B cell (primary cell): ENCODE data around the gene DYDC2. TPM values are rescaled to one million over a fixed set of nuclear protein-coding genes. Genes with fewer than 3 reads are reported as not detected.

Experiments used
- ATAC-seq: fragments of 200-7000 bp; cut with Tn5 transposase; one replicate; pipeline ENCODE4 v1.10.0; 2021; ENCODE audit warnings: low read depth, mild to moderate bottlenecking, moderate number of reproducible peaks, moderate library complexity
- CTCF ChIA-PET: fragments of 350-600 bp; sonication (Branson Sonifier 250); formaldehyde crosslinking; loops from one replicate; lab custom pipeline; 2021; ENCODE audit warnings: antibody characterized with exemption, inconsistent platforms; lab: Charles Lee
- POLR2A ChIA-PET: fragments of 350-600 bp; sonication (Branson Sonifier 250); formaldehyde crosslinking; loops from one replicate; lab custom pipeline; 2021; ENCODE audit warnings: antibody characterized with exemption; lab: Charles Lee
- DNase-seq: peaks from one replicate; pipeline ENCODE4 v3.0.0; 2013
- H2AFZ ChIP-seq: 2 replicates; pipeline ENCODE4 v1.6.1; 2012; ENCODE audit warnings: mild to moderate bottlenecking, low read depth, low read length; ENCODE audit not compliant: insufficient read depth, poor library complexity, severe bottlenecking
- H3K27ac ChIP-seq, 2 donors: 1 replicate in 1 of 2; 2 replicates in 1 of 2; pipeline ENCODE4 v1.5.1; 2012 to 2013; ENCODE audit warnings: low read length in 2 of 2, mild to moderate bottlenecking in 2 of 2, moderate library complexity in 1 of 2
- H3K27me3 ChIP-seq, 4 experiments: fragments of 200-600 bp in 1 of 4; sonication (generic) in 1 of 4; replicated peaks in 1 of 4; 1 replicate in 2 of 4; 2 replicates in 2 of 4; pipeline versions ENCODE4 v1.6.1 to v1.7.0; 2013 to 2016; ENCODE audit warnings: low read length in 3 of 4, mild to moderate bottlenecking in 2 of 4, mixed read lengths in 1 of 4, moderate library complexity in 1 of 4; ENCODE audit not compliant: insufficient read depth in 4 of 4, control insufficient read depth in 3 of 4; ENCODE audit errors: control extremely low read depth in 1 of 4
- H3K36me3 ChIP-seq, 2 experiments: replicated peaks in 1 of 2; 1 replicate in 1 of 2; 2 replicates in 1 of 2; pipeline versions ENCODE4 v1.6.1 to v1.7.1; 2013; ENCODE audit warnings: low read length in 1 of 2; ENCODE audit not compliant: insufficient read depth in 2 of 2, control insufficient read depth in 1 of 2; ENCODE audit errors: control extremely low read depth in 1 of 2, extremely low read depth in 1 of 2
- H3K4me1 ChIP-seq, 2 donors: fragments of 200-600 bp in 1 of 2; sonication (generic) in 1 of 2; 1 replicate in 1 of 2; 2 replicates in 1 of 2; pipeline versions ENCODE4 v1.5.1 to v1.6.1; 2013 to 2017; ENCODE audit warnings: low read length in 2 of 2; ENCODE audit not compliant: control insufficient read depth in 2 of 2, insufficient read depth in 2 of 2
- H3K4me2 ChIP-seq: replicated peaks from 2 replicates; pipeline ENCODE3; 2012; ENCODE audit warnings: mild to moderate bottlenecking, low read depth, low read length; ENCODE audit not compliant: poor library complexity, severe bottlenecking
- H3K4me3 ChIP-seq, 5 experiments: fragments of 200-600 bp in 1 of 5; sonication (generic) in 1 of 5; 1 replicate in 3 of 5; 2 replicates in 2 of 5; pipeline versions ENCODE4 v1.5.1 to v1.7.0; 2011 to 2016; ENCODE audit warnings: low read length in 4 of 5, mild to moderate bottlenecking in 4 of 5, low read depth in 2 of 5, control low read depth in 1 of 5, moderate library complexity in 1 of 5; ENCODE audit not compliant: insufficient read depth in 1 of 5; ENCODE audit errors: control extremely low read depth in 1 of 5, extremely low read depth in 1 of 5
- H3K79me2 ChIP-seq: fragments of 200-600 bp; sonication (generic); one replicate; pipeline ENCODE4 v1.6.0; 2016; ENCODE audit warnings: low read length; ENCODE audit not compliant: control insufficient read depth, insufficient read depth
- H3K9ac ChIP-seq: fragments of 200-600 bp; sonication (generic); 2 replicates; pipeline ENCODE4 v1.6.1; 2017; ENCODE audit warnings: mild to moderate bottlenecking, low read length, moderate library complexity
- H3K9me3 ChIP-seq, 3 donors: one replicate each; pipeline versions ENCODE4 v1.6.1 to v1.7.1; 2013; ENCODE audit warnings: low read length in 2 of 3; ENCODE audit not compliant: control insufficient read depth in 2 of 3, insufficient read depth in 1 of 3; ENCODE audit errors: control extremely low read depth in 1 of 3
- H4K20me1 ChIP-seq: 2 replicates; pipeline ENCODE4 v1.6.0; 2012; ENCODE audit warnings: mild to moderate bottlenecking, low read length; ENCODE audit not compliant: insufficient read depth, control insufficient read depth, poor library complexity, severe bottlenecking
- H3K27ac Mint-ChIP-seq: one replicate; pipeline ENCODE4 v1.8.0; 2021; ENCODE audit warnings: mixed read lengths
- H3K27me3 Mint-ChIP-seq: one replicate; pipeline ENCODE4 v1.8.0; 2021; ENCODE audit warnings: mixed read lengths
- H3K4me1 Mint-ChIP-seq: one replicate; pipeline ENCODE4 v1.8.0; 2021; ENCODE audit warnings: mixed read lengths
- H3K4me3 Mint-ChIP-seq: one replicate; pipeline ENCODE4 v1.8.0; 2021; ENCODE audit warnings: mixed read lengths
- H3K9me3 Mint-ChIP-seq: one replicate; pipeline ENCODE4 v1.8.0; 2022; ENCODE audit warnings: mixed read lengths; ENCODE audit not compliant: insufficient read depth
- EZH2 ChIP-seq: IDR thresholded peaks from 2 replicates; pipeline ENCODE4 v1.6.1; 2012; ENCODE audit warnings: borderline replicate concordance, low read depth, mild to moderate bottlenecking, moderate library complexity, low read length; ENCODE audit not compliant: insufficient read depth, poor library complexity, severe bottlenecking
- WGBS: methylation state at CpG from one replicate; pipeline ENCODE4 v1.1.5; 2013; ENCODE audit warnings: missing lambda C conversion rate; ENCODE audit not compliant: insufficient coverage; 5-methylcytosine and 5-hydroxymethylcytosine counted together
- intact Hi-C: fragments of 100-400 bp; cut with micrococcal nuclease; formaldehyde crosslinking; loops from one replicate; pipeline ENCODE4 v1.10.0; 2022
- polyA plus RNA-seq: library from polyadenylated mRNA; depleted of rRNA; stranded (reverse); fragments of >200 nt; gene quantifications from 2 replicates; pipeline ENCODE4 v1.2.3, GENCODE V29; 2012
- total RNA-seq, 2 donors: library from RNA; stranded (reverse); fragments of 120-200 nt in 1 of 2; gene quantifications; 1 replicate in 1 of 2; 2 replicates in 1 of 2; pipeline versions ENCODE4 v1.2.3 to v1.2.4, GENCODE V29; 2013 to 2022
- TF ChIP-seq, protein P1 (sequence below): fragments of 200-600 bp; IDR thresholded peaks from one replicate; pipeline ENCODE4 v1.8.0; 2022; ENCODE audit warnings: antibody characterized with exemption, mild to moderate bottlenecking

The DYDC2 gene
- total and polyA plus RNA-seq, 2 donors (not counting 1 experiment from before 2014, with no cell fraction given): not detected

DNA sequence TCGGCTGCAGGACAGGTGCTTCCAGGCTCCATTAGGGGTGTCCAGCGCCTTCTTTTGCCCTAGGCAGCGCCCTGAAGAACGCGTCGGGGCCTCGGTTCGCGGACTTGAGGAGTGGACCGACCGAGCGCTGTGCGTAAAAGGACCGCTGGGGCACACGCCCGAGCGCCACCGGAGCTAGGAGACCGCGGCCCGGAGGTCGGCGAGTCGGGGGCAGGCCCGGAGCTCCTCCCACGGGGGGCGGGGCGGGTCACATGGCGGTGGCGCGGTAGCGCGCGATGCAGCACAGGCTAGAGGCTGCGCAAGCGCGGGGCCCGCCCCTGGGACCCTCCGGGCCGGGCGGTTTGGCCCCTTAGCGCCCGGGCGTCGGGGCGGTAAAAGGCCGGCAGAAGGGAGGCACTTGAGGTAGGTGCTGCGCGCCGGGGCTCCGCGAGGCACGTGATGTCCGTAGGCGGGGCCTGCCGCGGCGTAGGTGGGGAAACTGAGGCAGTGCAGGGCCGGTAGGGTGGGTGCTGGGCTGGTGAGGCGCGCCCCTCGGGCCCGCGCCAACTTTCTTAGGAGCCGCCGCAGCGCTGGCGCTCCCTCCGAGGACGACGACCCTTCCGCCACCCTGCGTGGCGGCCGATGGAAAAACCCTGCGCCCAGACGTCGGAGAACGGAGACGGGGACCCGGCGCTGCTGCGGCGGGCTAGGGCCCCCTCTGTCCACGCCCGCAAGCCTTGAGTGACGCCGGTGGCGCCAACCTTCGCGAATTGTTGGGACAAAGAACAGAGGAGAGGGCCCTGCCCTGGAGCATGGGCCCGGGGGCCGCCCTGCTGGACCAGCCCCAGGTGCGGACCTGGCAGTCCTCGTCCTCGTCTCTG is 51.9 kb downstream of the DYDC2 start, which contains the start of gene PRXL2A:
TSS of gene PRXL2A (plus strand) at position 310 of the 860 bp plus-strand sequence. CDS start 11,917 bp downstream, outside the sequence.
- WGBS: 1% methylated on average over 96 of the region's 96 CpGs
- peak within 1 kb of the TSS; percentile 91 for H3K4me3 Mint-ChIP-seq
- ChIA-PET POLR2A (interaction anchor here (0.6 to 1.0 kb wide), 4 partner anchors 13 to 177 kb away, joined by 3 to 6 read pairs (median 4); partner anchors contain the start of gene TSPAN14), CTCF (interaction anchor here (0.9 to 3.7 kb wide), 12 partner anchors 10 to 265 kb away, joined by 3 to 28 read pairs (median 4); no protein-coding TSS in a partner anchor)
- peak; percentile 98 for ATAC-seq
- H3K27me3 ChIP-seq: no peaks in the 10 kb centered on the region
- H3K9me3 ChIP-seq: peaks cover 0 to 5% (median 0%) of the 10 kb centered on the region in 3 donors
- no peaks in the 10 kb centered on the region for H3K79me2 ChIP-seq
- peak within 1 kb of the TSS; percentile 92 for H2AFZ ChIP-seq
- intact Hi-C loops: loop anchor here (1.0 kb wide), 1 partner anchor 46 kb away; the partner anchor contains the start of gene TSPAN14
- DNase-seq: peak; percentile 83
- peaks cover 13% of the 10 kb centered on the region for H3K4me1 Mint-ChIP-seq
- peak within 1 kb of the TSS; percentile 73 for H3K9ac ChIP-seq
- peak within 1 kb of the TSS; percentile 64 for H3K27ac Mint-ChIP-seq
- H4K20me1 ChIP-seq: no peaks in the 10 kb centered on the region
- peak within 1 kb of the TSS; percentile 55 to 82 (median 77) for H3K4me3 ChIP-seq
- peak within 1 kb of the TSS; percentile 91 for H3K4me2 ChIP-seq
- no peaks in the 10 kb centered on the region for H3K9me3 Mint-ChIP-seq
- H3K36me3 ChIP-seq: no peaks in the 10 kb centered on the region
- peak within 1 kb of the TSS in 1 of 2 donors; percentile 13 for H3K27ac ChIP-seq
- peaks cover 5% of the 10 kb centered on the region for H3K27me3 Mint-ChIP-seq
- TF ChIP-seq, protein P1, sequence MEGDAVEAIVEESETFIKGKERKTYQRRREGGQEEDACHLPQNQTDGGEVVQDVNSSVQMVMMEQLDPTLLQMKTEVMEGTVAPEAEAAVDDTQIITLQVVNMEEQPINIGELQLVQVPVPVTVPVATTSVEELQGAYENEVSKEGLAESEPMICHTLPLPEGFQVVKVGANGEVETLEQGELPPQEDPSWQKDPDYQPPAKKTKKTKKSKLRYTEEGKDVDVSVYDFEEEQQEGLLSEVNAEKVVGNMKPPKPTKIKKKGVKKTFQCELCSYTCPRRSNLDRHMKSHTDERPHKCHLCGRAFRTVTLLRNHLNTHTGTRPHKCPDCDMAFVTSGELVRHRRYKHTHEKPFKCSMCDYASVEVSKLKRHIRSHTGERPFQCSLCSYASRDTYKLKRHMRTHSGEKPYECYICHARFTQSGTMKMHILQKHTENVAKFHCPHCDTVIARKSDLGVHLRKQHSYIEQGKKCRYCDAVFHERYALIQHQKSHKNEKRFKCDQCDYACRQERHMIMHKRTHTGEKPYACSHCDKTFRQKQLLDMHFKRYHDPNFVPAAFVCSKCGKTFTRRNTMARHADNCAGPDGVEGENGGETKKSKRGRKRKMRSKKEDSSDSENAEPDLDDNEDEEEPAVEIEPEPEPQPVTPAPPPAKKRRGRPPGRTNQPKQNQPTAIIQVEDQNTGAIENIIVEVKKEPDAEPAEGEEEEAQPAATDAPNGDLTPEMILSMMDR: no peak
- no peak for TF ChIP-seq EZH2
- H3K4me1 ChIP-seq: peaks cover 6 to 15% of the 10 kb centered on the region in 2 donors
